Activated CD4-positive, alpha-beta T cell treated with anti-CD3 and anti-CD28 coated beads, Interleukin-2, amount 50 U/mL, for 4 hours (primary cell): ENCODE measurements around the gene HECA.
"Not testable (repeated sequence)": the region's sequence is repeated elsewhere in the genome, so short reads cannot be mapped to it uniquely, and the experiment has no call there.

ENCODE experiments used
- DNase-seq, 2 experiments: peaks; one replicate each; pipeline ENCODE4 v3.0.0-alpha.2; 2020

The HECA gene

DNA sequence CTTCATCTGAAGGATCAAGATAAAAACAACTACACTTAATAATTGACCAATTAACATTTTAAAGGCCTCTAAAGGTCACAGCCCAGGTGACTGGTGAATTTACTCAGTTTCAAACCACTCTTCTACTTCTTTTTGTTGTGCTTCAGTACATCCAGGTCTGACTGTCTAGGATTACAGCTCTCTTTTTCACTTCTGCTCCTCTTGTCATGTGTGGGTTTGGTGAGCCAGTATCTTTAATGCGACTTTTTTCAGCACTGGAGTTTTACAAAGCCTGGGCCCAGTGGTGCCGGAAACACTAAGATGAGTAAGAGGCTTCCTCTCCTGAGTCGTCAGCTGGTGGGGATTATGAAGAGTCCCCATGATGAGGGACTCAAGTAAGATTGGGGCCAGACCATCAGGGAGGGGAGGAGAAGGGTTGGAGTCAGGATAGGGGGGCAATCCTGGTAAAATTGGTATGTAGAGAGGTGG is 27.0 kb downstream of the HECA start:
- DNase-seq = peak; percentile 58 to 61

DNA sequence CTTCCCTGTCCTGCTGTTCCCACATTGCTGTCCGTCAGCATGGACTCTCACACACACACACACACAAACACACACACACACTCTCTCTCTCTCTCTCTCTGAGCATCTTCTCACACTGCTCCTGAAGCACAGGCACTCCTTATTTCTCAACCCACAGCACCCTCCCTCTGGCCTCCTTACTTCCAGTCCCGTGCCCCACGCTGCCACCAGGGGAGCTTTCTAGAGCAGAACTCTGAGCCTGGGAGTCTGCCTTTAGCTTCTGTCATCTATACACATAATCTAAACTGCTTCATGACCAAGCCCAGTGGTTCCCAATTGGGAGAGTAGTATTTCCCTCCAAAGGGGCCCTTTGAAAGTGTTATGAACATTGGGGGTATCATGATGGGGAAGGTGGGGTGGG is 29.1 kb downstream of the HECA start:
- peak; percentile 22 to 33 for DNase-seq

DNA sequence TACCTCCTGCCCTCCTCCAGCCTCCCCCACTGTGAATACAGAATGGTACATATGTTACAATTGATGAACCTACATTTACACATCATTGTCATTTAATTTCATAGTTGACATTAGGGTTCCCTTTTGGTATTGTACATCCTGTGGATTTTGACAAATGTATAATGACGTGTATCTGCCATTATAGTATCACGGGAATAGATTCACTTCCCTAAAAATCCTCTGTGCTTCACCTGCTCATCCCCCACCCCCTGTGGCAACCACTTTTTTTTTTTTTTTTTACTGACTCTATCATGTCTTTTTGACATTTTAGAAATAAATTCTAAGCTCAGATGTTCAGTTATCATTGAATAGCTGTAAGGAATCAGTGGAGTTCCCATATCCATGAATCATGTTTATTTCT is 30.4 kb downstream of the HECA start:
- DNase-seq = no peak

DNA sequence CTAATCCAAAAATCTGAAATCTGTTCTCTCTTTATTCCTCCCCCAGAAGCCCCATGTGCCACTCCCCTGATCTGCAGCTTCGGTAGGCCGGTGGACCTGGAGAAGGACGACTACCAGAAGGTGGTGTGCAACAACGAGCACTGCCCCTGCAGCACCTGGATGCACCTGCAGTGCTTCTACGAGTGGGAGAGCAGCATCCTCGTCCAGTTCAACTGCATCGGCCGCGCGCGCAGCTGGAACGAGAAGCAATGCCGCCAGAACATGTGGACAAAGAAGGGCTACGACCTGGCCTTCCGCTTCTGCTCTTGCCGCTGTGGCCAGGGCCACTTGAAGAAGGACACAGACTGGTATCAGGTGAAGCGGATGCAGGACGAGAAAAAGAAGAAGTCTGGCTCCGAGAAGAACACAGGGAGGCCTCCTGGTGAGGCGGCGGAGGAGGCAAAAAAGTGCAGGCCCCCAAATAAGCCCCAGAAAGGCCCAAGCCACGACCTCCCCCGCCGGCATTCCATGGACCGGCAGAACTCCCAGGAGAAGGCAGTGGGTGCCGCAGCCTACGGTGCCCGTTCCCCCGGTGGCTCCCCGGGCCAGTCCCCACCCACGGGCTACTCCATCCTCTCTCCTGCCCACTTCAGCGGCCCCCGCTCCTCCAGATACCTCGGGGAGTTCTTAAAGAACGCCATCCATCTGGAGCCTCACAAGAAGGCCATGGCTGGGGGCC is 31.5 kb downstream of the HECA start:
- DNase-seq = no peak

DNA sequence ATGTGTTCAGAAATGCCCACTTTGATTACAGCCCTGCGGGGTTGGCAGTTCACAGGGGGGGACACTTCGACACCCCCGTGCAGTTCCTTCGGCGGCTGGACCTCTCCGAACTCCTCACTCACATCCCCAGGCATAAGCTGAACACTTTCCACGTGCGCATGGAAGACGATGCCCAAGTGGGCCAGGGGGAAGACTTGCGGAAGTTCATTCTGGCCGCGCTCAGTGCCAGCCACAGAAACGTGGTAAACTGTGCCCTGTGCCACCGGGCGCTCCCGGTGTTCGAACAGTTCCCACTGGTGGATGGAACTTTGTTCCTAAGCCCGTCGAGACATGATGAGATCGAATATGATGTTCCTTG is 32.1 kb downstream of the HECA start:
- no peak for DNase-seq

DNA sequence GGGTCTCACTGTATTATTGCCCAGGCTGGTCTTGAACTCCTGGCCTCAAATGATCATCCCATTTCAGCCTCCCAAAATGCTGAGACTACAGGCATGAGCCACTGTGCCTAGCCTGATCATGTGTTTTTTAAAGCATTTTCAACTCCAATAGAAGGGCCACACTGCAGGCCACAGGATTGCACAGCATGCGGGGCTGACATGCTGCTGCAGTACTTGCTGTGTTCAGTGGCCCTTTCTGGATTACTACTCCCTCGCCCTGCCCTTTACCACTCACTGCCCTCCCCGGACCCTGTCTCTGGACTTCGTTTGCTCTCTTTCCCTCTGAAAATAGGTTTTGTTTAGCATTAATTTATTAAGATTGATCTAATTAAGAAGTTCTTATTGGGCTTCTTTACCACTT is 37.3 kb downstream of the HECA start:
- no peak for DNase-seq

DNA sequence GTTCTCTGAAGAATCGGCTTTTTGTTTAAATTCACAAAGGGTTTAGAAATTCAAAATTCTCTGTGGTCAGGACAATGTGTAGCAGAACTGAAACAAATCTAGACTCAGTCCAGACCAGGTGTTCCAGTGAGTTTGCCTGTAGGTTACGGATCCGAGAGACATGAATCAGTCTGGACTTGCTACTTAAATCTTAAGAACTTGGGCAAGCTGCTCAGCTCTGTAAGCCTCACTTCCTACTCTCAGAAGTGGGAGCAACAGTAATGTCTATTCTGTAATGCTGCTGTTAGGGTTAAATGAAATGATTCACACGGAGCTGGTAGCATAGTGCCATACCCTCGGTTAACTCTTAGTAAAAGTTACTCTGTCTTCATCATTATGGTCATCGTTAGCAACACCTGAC is 37.7 kb downstream of the HECA start:
- DNase-seq = no peak

DNA sequence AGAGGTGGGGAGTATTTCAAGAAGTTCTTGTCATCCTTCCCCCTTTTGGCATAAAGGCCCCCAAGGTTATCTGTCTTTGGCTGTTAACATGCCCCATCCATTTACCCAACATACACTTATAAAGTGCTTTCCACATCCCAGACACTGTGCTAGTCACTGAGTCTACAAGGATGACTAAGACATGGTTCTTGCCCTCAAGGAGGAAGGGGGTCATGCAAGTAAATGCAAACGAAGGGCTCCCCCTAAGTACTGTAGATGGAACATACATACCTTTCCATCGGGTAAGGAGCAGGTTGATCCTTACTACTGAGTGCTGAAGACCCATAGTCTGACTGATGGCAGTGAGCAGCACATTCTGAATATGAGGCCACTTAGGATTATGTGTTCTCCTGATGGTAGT is 38.3 kb downstream of the HECA start:
- peak in 1 of 2 experiments; percentile 12 for DNase-seq

DNA sequence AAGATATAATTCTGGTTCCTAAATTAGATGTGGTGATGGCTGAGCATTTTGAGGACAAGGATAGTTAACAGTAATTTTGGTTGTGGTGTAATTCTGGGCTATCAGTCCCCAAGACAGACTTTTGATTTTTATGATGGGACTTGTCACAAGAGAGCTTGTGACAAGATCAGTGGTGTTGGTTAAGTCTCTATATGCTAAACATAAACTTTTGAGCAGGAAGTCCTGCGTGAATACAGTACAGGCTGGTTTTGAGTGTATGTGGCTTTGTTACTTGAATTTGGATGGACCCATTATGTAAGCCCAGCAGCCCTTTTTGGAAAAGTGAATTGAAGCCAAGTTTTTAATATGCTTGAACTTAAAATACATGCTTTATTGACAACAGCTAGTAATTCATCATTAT is 38.9 kb downstream of the HECA start:
- no peak for DNase-seq

DNA sequence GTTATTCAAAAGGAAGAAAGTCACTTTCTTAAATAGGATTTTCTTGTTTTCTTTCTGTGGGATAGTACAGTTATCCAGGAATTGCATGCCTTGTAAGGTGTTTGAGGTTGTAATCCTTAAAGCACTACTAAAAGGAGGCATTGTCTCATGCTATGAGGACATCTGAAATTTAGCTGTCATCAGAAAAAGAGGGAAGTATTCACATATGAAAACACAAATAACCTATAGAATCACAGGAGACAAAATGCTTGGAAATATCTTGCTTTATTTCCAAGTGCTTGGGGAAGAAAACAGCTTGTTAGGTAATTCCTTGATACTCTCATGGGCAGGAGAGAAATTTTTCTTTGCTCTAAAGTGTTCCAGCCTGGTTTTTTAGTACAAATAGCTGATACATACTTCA is 40.1 kb downstream of the HECA start:
- no peak for DNase-seq

DNA sequence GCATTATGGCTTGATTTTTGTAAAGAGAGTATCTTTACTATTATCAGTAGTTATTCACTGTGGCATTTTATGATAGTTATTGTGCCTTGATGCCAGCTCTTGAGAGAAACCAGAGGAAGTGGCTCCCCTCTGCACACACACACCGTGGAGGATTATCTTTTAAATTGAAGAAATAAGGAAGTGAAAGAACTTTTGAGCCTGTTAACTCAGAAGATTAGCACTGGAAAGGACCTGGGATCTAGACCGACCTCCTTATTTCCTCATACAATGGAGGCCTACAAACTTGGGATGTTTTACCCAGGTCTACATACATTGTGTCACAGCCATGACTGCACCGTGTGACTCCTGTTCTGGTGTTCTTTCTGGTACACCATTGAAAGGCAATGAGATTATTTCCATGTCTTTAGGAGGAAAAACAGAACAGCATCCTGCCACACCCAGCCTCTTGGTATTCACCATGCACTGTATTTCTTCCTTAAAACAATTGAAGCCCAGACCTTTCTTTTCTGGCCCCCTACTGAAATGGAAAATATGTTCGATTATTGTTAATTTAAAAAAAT is 40.6 kb downstream of the HECA start:
- no peak for DNase-seq

DNA sequence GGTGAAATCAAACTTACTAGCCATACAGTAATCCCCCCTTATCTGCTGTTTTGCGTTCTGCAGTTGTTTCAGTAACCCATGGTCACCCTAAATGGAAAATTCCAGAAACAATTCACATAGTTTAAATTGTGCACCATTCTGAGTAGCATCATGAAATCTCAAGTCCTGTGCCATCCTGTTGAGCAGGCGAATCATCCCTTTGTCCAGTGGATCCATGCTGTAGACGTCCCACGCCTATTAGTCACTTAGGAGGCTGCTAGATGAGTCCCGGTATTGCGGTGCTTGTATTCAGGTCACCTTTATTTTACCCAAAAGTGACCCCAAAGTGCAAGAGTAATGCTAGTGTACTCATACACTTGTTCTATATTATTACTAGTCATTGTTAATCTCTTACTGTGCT is 46.4 kb downstream of the HECA start:
- DNase-seq = no peak

DNA sequence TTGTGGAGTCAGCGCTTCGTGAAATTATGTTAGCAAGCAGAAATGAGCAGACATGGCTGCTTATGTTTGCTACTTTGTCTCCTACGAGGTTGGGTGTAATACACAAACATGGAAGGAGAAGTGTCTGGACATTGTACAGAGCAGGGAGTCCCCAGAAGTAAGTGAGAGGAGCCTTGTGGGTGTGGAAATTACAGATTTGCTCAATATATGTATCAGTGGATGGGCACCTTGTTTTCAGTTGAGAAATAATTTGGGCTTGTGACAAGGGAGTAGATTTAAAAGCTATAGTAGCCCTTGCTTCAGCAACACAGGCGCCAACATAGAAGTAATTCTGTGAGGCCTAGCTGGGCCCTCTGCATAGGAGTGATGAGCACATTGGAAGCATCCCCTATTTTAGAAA is 49.2 kb downstream of the HECA start:
- no peak for DNase-seq

DNA sequence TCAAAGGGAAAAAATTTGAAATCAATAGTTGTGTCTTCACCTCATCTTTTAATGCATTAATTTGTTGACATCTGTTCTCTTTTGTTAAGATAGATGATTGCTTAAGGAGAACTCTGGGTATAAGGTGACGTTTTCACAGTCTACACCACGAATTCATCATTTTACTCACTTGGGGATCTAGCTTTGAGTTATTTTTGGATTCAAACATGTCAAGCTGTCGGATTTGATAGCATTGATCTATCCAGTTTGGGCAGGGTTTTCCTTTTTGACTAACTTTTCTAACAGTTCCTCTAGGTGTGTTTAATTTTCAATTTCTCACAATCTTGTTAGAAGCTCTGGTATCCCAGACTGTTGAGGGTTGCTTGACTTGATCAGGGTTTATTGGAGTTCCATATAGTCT is 49.6 kb downstream of the HECA start:
- no peak for DNase-seq

DNA sequence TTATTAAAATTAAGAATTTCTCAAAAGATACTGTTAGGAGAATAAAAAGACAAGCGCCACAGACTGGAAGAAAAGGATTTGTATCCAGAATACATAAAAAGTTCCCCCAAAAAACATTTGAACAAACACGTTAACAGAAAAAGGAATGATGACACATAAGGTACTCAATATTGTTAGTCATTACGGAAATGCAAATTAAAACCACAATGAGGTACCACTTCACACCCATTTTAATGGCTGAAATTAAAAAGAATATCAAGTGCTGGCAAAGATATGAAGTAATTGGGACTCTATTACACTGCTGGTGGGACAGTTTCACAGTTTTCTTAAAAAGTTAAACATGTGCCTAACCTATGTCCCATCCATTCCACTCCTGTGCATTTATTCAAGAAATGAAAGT is 51.4 kb downstream of the HECA start:
- no peak for DNase-seq

DNA sequence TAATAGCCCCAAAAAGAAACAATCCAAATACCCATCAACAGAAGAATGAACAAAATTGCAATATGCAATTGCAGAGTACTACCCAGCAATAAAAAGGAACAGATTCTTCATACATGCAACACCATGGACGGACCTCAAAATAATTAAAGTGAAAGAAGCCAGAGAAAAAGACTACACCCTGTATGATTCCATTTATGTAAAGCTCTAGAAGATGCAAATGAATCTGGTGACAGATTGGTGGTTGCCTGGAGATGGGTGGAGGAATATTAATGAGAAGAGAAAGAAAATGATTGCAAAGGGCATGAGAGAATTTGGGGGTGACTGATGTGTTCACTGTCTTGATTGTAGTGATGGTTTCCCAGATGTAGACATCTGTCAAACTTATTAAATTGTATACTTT is 51.8 kb downstream of the HECA start:
- DNase-seq = no peak

DNA sequence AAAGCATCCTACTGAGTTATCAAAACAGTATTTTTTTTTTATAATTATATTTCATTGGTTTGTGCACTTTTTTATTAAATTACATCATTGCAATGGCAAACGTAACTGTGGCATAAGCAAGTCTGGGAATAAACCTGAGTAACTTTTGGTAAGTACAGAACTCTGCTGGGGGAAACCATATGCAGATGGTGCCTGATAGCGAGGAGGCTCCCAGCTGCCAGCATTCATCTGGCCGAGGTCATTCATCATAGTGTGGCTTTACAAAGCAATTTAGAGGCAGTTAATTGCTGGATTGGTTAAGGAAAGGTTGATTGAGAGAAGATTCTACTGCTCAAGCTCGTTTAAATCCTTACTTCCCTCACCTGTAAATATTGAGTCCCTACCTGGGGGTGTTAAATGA is 52.6 kb downstream of the HECA start:
- no peak for DNase-seq

DNA sequence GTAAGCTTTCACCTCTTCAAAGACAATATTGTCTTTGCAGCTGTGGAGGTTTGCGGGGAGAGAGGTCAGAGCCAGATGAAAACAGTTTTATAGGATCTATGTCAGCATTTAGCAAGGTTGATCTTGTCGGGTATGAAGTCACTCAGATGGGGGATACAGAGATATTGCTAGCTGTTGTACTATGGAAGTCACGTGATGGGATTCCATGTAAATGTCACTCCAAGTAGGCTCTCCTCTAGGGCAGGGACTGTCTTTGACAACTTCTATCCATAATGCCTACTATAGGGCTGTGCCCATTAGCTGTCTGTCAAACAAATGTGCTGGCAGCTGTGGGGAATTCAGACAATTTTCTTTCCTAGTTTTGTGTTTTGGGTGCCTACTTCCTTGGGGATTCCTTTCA is 54.8 kb downstream of the HECA start:
- no peak for DNase-seq

DNA sequence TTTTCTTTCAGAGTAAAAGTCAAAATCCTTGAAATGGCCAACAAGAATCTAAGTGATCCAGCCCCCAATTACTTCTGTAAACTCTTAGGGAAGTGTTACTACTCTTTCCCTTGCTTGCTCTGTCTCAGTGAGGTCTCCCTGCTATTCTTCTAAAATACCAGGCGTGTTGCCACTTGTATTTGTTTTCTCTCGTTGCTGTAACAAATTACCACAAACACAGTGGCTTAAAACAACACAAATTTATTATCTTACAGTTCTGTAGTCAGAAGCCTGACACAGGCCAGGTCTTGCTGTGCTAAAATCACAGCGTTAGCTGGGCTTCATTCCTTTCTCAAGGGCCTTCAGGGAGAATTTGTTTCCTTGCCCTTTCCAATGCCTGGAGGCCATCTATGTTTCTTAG is 59.9 kb downstream of the HECA start:
- DNase-seq = no peak

DNA sequence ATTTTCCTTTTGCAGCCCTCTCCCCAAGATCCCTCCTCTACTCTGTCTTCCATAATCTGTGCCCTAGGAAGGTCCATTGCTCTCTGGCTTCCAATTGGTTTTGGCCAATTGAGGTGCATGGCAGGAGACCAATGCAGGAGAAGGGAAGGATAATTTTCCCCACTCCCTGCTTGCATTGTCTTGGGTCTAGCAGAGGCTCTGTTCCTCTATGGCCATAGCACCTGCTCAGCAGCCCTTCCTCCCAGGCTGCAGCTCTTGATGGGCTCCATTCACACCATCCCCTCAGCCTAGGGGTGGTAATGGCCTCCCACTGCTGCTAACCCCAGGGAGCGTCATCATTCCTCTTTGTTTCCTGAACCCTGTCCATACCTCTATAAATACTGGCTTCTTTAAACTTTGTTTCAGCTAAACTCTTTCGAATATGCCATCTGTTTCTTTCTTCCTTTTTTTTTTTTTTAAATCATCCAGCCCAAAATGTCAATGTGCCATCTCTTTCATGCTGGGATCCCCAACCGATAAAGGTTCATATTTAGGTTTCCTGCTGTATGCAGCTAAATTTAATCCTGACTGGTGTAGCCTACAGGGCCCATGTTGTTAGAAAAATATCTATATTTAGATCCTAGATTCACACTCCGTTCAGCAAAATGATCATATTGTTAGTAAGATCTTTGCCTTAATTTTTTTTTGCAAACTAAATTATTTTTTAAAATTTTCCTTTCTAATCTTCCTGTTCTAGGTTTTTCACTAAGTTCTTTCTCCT is 63.8 kb downstream of the HECA start:
- DNase-seq = no peak

DNA sequence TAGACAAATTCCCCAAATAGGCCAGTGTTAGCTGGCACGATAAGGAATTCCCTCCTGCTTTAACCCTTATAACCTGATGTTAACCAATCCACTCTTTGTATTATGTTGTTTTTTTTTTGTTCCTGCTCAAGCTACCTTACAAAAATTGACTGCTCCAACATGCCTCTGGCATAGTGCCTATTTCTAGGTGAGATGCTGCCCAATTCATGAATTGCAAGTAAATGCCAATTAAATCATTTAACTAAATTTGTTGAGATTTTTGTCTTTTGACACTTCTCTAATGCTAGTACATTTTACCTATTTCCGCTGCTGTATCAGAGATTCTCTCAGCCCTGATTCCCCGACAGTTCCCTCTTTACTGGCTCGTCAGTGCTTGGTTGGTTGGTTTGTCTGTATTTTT is 66.5 kb downstream of the HECA start:
- DNase-seq = no peak

DNA sequence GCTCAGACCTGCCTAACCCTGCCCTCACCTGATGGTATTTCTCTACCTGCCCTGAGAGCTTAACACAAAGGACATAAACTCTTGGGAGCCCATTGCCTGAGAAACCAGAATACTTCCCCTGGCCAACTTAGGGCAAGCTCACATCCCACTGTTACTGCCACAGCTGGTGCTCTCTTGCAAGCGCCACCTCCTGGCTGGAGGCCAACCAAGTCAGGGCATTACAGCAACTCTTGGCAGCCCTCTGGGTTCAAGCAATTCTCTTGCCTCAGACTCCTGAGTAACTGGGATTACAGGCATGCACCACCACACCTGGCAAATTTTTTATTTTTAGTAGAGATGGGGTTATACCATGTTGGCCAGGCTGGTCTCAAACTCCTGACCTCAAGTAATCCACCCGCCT is 70.1 kb downstream of the HECA start:
- no peak for DNase-seq

DNA sequence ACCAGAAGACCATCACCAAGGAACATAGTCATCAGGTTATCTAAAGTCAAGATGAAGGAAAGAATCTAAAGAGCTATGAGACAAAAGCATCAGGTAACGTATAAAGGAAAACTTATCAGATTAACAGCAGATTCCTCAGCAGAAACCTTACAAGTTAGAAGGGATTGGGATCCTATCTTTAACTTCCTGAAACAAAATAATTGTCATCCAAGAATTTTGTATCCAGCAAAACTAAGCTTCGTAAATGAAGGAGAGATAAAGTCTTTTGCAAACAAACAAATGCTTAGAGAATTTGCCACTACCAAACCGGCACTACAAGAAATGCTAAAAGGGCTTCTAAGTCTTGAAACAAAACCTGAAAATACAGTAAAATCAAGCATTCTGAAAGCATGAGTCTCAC is 71.0 kb downstream of the HECA start:
- no peak for DNase-seq

DNA sequence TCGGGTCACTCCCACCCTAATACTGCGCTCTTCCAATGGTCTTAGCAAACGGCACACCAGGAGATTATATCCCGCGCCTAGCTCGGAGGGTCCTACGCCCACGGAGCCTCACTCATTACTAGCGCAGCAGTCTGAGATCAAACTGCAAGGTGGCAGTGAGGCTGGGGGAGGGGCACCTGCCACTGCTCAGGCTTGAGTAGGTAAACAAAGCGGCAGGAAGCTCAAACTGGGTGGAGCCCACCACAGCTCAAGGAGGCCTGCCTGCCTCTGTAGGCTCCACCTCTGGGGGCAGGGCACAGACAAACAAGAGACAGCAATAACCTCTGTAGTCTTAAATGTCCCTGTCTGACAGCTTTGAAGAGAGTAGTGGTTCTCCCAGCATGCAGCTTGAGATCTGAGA is 75.9 kb downstream of the HECA start:
- not testable (repeated sequence) for DNase-seq

DNA sequence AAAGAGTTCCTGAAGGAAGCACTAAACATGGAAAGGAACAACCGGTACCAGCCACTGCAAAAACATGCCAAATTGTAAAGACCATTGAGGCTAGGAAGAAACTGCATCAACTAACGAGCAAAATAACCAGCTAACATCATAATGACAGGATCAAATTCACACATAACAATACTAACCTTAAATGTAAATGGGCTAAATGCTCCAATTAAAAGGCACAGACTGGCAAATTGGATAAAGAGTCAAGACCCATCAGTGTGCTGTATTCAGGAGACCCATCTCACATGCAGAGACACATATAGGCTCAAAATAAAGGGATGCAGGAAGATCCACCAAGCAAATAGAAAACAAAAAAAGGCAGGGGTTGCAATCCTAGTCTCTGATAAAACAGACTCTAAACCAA is 77.6 kb downstream of the HECA start:
- not testable (repeated sequence) for DNase-seq
